GM21526 (cell line): ENCODE results near the gene NSMCE4A.
"Not testable (repeated sequence)": the region's sequence is repeated elsewhere in the genome, so short reads cannot be mapped to it uniquely, and the experiment has no call there.

Source experiments
- ATAC-seq: cut with Tn5 transposase; IDR thresholded peaks from one replicate; pipeline ENCODE4 v1.9.1; 2021; ENCODE audit warnings: moderate library complexity; ENCODE audit not compliant: unreplicated experiment, low FRiP score

The NSMCE4A gene

DNA sequence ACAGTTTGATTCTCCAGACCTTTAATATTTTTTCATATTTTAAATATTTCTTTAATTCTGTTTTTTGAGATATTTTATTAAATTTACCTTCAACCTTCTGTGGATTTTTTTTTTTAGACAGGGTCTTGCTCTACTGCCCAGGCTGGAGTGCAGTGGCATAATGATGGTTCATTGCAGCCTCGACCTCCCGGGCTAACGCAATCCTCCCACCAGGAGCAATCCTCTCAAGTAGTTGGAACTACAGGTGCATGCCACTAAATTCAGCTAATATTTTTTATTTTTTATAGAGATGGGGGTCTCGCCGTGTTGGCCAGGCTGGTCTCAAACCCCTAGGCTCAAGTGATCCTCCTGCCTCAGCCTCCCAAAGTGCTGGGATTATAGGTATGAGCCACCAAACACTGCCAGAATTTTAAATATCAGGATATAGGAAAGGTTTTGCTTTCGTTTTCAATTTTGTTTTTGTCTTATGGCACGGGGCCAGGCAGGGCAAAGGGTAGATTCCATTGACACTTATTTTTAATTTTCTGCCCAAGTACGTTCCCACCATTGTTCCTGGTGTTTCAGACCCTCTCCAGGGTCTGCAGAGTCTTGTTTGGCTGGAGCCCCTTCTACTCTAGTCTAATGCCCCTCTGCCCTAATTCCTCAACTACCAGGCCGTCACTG, 15.1 kb upstream of the NSMCE4A start:
- no peak for ATAC-seq

GRCh38 chr10:121988361-121989324, 13.6 kb upstream of the NSMCE4A start, which contains the start of gene TACC2:
Gene TACC2 (plus strand): TSS chr10:121989163. CDS start chr10:122021982, 32,819 bp downstream.
- ATAC-seq, result no peak

GRCh38 chr10:121984463-121984862, 9.4 kb upstream of the NSMCE4A start:
- ATAC-seq, result no peak

- no peak for ATAC-seq
Observed at GRCh38 chr10:121983852-121984251, 8.8 kb upstream of the NSMCE4A start.

GRCh38 chr10:121981346-121981745, 6.3 kb upstream of the NSMCE4A start:
- ATAC-seq, result no peak

- no peak for ATAC-seq
Observed at GRCh38 chr10:121978511-121978910, 3.5 kb upstream of the NSMCE4A start.

DNA sequence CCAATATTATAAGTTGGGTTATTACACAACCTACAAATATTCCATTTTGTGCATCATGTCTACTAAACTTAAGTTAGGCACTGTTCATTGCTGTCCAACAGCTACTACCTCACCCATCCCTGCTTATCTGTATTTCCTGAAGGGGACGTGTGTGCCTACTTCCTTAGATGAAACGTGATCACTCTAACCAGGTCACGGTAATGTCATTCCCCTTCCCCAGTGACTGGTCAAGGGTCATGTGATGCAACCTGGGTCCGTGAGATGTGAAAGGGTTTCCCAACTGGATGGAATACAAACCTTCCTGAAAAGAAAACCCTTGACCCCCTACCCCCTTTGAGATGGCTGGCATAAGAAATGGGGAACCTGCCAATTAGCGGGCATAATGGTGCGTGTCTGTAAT, 1.6 kb upstream of the NSMCE4A start:
- ATAC-seq, result no peak

GRCh38 chr10:121975295-121976086, 474 bp upstream of the NSMCE4A start:
- ATAC-seq, result peak; percentile 15

GRCh38 chr10:121974019-121974534, 940 bp downstream of the NSMCE4A start:
- no peak for ATAC-seq

GRCh38 chr10:121969086-121969485, 5.9 kb downstream of the NSMCE4A start:
- ATAC-seq, result not testable (repeated sequence)

GRCh38 chr10:121965996-121966395, 9.0 kb downstream of the NSMCE4A start:
- no peak for ATAC-seq

- no peak for ATAC-seq
Observed at GRCh38 chr10:121961456-121961855, 13.6 kb downstream of the NSMCE4A start.

GRCh38 chr10:121959671-121960070, 15.3 kb downstream of the NSMCE4A start:
- ATAC-seq, result no peak

DNA sequence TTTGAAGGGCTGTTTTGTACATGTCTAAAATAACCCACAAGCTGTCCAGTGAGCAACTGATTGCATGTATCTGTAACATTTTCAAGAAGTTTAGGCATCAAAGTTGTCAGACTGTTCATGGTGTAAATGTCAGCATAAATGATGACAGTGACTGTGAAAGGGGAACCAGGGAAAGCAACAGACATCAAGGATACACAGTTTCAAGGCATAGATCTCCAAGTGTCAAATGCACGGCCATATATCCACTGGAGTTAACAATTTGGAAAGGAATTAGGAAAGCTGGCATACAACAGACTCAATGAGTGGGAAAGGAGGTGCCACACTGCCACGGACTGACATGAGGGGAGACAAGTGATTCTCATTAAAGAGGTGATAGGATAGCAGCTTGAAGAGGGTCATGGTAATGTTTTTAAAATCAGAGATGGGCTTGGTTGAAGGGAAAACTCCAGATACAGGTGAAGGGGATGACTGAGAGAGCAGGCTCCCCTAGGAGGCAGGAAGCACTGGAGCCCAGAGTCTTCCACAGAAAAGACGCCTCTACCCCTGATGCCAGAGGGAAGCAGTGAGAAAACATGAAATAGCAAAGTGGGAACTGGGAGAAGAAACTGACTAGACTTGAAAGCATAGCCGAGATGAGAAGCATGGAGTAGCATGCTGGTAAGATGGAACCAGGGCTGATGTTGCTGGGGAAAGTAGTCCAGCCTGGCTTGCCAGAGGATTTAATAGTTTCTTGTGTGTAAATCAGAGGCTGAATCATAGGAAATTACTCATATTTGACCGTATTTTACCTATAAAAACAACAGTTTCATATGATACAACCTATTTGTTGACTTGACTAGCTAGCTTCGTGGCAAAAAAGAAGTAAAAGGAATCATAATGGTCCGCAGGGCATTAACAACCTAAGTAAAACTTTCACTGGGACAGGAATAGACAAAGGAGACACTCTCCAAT, 18.6 kb downstream of the NSMCE4A start:
- no peak for ATAC-seq

- no peak for ATAC-seq
Observed at GRCh38 chr10:121952226-121952625, 22.8 kb downstream of the NSMCE4A start.

DNA sequence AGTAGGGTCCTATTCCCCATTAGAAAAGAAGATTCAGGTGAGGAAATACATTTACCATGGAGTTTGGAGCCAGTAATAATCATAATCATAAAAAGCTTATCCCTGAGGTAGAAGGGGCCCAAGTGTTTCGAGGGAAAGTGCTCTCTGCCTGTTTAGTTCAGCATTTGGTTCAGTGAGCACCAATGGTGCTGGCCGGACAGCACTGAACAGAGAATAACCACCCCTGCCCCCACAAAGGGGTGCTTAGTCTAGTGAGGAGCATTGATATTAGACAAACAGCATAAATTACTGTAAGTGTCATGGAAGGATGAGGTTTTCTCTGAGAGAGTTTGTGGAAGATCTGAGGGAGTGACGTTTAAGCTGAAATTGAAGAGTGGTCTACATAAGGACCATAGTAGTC, 25.6 kb downstream of the NSMCE4A start:
- no peak for ATAC-seq

DNA sequence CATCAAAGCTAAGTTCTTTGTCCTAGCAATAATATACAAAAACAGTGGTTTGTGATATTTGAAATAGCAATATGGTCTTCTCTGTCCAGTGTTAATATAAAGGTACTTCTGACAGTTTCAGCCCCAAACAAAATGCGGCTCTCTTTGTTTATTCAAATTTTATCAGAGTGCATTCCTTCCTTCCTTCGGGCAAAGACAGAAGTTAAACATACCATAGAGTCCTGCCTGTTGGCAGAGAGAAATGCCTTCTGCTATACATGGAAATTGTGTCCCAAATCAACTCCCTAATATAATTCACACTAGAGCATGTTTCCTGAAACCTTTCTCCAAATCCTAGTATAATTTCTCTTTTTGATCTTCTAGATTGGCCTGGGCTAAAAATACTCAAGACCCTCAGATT, 26.0 kb downstream of the NSMCE4A start:
- no peak for ATAC-seq

- ATAC-seq, result no peak
Observed at GRCh38 chr10:121947343-121948330, 27.4 kb downstream of the NSMCE4A start.
